Stimulated activated memory B cell treated with anti-CD40 and anti-IgM and Interleukin-4, amounts not matched to agents 10 μg/mL and 1 μg/mL and 100 μg/mL, for 72 hours (primary cell): Measurements from ENCODE around the gene ATP6V1G3.
"Not testable (repeated sequence)": the region's sequence is repeated elsewhere in the genome, so short reads cannot be mapped to it uniquely, and the experiment has no call there.

Experiments used
- ATAC-seq: fragments of 150-1000 bp; cut with Tn5 transposase; 2 replicates; pipeline ENCODE4 v1.10.0; 2021
- H3K27ac Mint-ChIP-seq: one replicate; pipeline ENCODE4 v1.8.0; 2022; ENCODE audit warnings: mild to moderate bottlenecking, mixed read lengths
- H3K27me3 Mint-ChIP-seq: one replicate; pipeline ENCODE4 v1.8.0; 2022; ENCODE audit warnings: mixed read lengths
- H3K36me3 Mint-ChIP-seq: one replicate; pipeline ENCODE4 v1.8.0; 2022; ENCODE audit warnings: mixed read lengths
- H3K4me1 Mint-ChIP-seq: one replicate; pipeline ENCODE4 v1.8.0; 2022; ENCODE audit warnings: mixed read lengths
- H3K4me3 Mint-ChIP-seq: one replicate; pipeline ENCODE4 v1.8.0; 2022; ENCODE audit warnings: mild to moderate bottlenecking, moderate library complexity, mixed read lengths
- H3K9me3 Mint-ChIP-seq: one replicate; pipeline ENCODE4 v1.8.0; 2022; ENCODE audit warnings: mixed read lengths

ATP6V1G3 gene

GRCh38 chr1:198495631-198496030, 44.8 kb downstream of the ATP6V1G3 start:
- no peak for ATAC-seq
- H3K9me3 Mint-ChIP-seq, result peaks cover 7% of the 10 kb centered on the region
- no peak overlapping the region for H3K4me3 Mint-ChIP-seq
- no peaks in the 10 kb centered on the region for H3K27me3 Mint-ChIP-seq
- peaks cover 17% of the 10 kb centered on the region for H3K4me1 Mint-ChIP-seq
- H3K27ac Mint-ChIP-seq, result no peak overlapping the region
- H3K36me3 Mint-ChIP-seq, result peaks cover 6% of the 10 kb centered on the region

- no peak overlapping the region for H3K4me3 Mint-ChIP-seq
- no peak overlapping the region for H3K27ac Mint-ChIP-seq
- ATAC-seq, result no peak
- peaks cover 3% of the 10 kb centered on the region for H3K9me3 Mint-ChIP-seq
- H3K36me3 Mint-ChIP-seq, result no peaks in the 10 kb centered on the region
- no peaks in the 10 kb centered on the region for H3K27me3 Mint-ChIP-seq
- H3K4me1 Mint-ChIP-seq, result peaks cover 10% of the 10 kb centered on the region
These were observed 45.8 kb downstream of the ATP6V1G3 start for GRCh38 chr1:198494658-198495103.

GRCh38 chr1:198494139-198494538, 46.3 kb downstream of the ATP6V1G3 start:
- H3K27me3 Mint-ChIP-seq, result no peaks in the 10 kb centered on the region
- ATAC-seq, result no peak
- H3K27ac Mint-ChIP-seq, result no peak overlapping the region
- H3K4me1 Mint-ChIP-seq, result peaks cover 9% of the 10 kb centered on the region
- H3K9me3 Mint-ChIP-seq, result peaks cover 3% of the 10 kb centered on the region
- no peaks in the 10 kb centered on the region for H3K36me3 Mint-ChIP-seq
- H3K4me3 Mint-ChIP-seq, result no peak overlapping the region

GRCh38 chr1:198493329-198493728, 47.2 kb downstream of the ATP6V1G3 start:
- H3K4me3 Mint-ChIP-seq, result no peak overlapping the region

GRCh38 chr1:198492872-198493271, 47.6 kb downstream of the ATP6V1G3 start:
- Mint-ChIP-seq H3K27me3 (no peaks in the 10 kb centered on the region), H3K4me3 (no peak overlapping the region), H3K4me1 (peaks cover 8% of the 10 kb centered on the region), H3K9me3 (peaks cover 3% of the 10 kb centered on the region), H3K36me3 (no peaks in the 10 kb centered on the region), H3K27ac (no peak overlapping the region)
- ATAC-seq, result no peak

More at GRCh38 chr1:198493329-198493728, 47.2 kb downstream of the ATP6V1G3 start:
- no peak for ATAC-seq
- H3K36me3 Mint-ChIP-seq, result no peaks in the 10 kb centered on the region
- no peaks in the 10 kb centered on the region for H3K27me3 Mint-ChIP-seq
- peaks cover 9% of the 10 kb centered on the region for H3K4me1 Mint-ChIP-seq
- peaks cover 3% of the 10 kb centered on the region for H3K9me3 Mint-ChIP-seq
- H3K27ac Mint-ChIP-seq, result no peak overlapping the region

GRCh38 chr1:198491596-198491995, 48.9 kb downstream of the ATP6V1G3 start:
- no peak overlapping the region for H3K4me3 Mint-ChIP-seq
- no peaks in the 10 kb centered on the region for H3K36me3 Mint-ChIP-seq
- no peak for ATAC-seq
- no peaks in the 10 kb centered on the region for H3K9me3 Mint-ChIP-seq
- no peak overlapping the region for H3K27ac Mint-ChIP-seq
- H3K4me1 Mint-ChIP-seq, result no peaks in the 10 kb centered on the region
- H3K27me3 Mint-ChIP-seq, result no peaks in the 10 kb centered on the region

GRCh38 chr1:198491028-198491427, 49.5 kb downstream of the ATP6V1G3 start:
- Mint-ChIP-seq H3K4me3 (no peak overlapping the region), H3K36me3 (no peaks in the 10 kb centered on the region), H3K9me3 (no peaks in the 10 kb centered on the region), H3K27ac (no peak overlapping the region), H3K27me3 (no peaks in the 10 kb centered on the region), H3K4me1 (no peaks in the 10 kb centered on the region)
- no peak for ATAC-seq

- no peaks in the 10 kb centered on the region for H3K4me1 Mint-ChIP-seq
- no peak for ATAC-seq
- H3K27me3 Mint-ChIP-seq, result no peaks in the 10 kb centered on the region
- no peaks in the 10 kb centered on the region for H3K9me3 Mint-ChIP-seq
- peak overlapping the region; percentile 16 for H3K27ac Mint-ChIP-seq
- no peaks in the 10 kb centered on the region for H3K36me3 Mint-ChIP-seq
- no peak overlapping the region for H3K4me3 Mint-ChIP-seq
These were observed 50.3 kb downstream of the ATP6V1G3 start for GRCh38 chr1:198490224-198490623.

- no peak overlapping the region for H3K4me3 Mint-ChIP-seq
- no peaks in the 10 kb centered on the region for H3K9me3 Mint-ChIP-seq
- no peak for ATAC-seq
- H3K36me3 Mint-ChIP-seq, result no peaks in the 10 kb centered on the region
- no peaks in the 10 kb centered on the region for H3K27me3 Mint-ChIP-seq
- H3K27ac Mint-ChIP-seq, result no peak overlapping the region
- H3K4me1 Mint-ChIP-seq, result no peaks in the 10 kb centered on the region
These were observed 53.6 kb downstream of the ATP6V1G3 start for GRCh38 chr1:198486903-198487302.

GRCh38 chr1:198483645-198484044, 56.8 kb downstream of the ATP6V1G3 start:
- H3K4me3 Mint-ChIP-seq, result no peak overlapping the region
- peaks cover 5% of the 10 kb centered on the region for H3K4me1 Mint-ChIP-seq
- ATAC-seq, result no peak
- H3K36me3 Mint-ChIP-seq, result no peaks in the 10 kb centered on the region
- no peaks in the 10 kb centered on the region for H3K9me3 Mint-ChIP-seq
- H3K27me3 Mint-ChIP-seq, result no peaks in the 10 kb centered on the region
- no peak overlapping the region for H3K27ac Mint-ChIP-seq

GRCh38 chr1:198483006-198483405, 57.5 kb downstream of the ATP6V1G3 start:
- no peak for ATAC-seq
- Mint-ChIP-seq H3K27me3 (no peaks in the 10 kb centered on the region), H3K4me3 (no peak overlapping the region), H3K4me1 (peaks cover 5% of the 10 kb centered on the region), H3K27ac (no peak overlapping the region), H3K9me3 (no peaks in the 10 kb centered on the region), H3K36me3 (no peaks in the 10 kb centered on the region)

- H3K4me3 Mint-ChIP-seq, result no peak overlapping the region
- no peak for ATAC-seq
- no peaks in the 10 kb centered on the region for H3K36me3 Mint-ChIP-seq
- peaks cover 5% of the 10 kb centered on the region for H3K4me1 Mint-ChIP-seq
- no peaks in the 10 kb centered on the region for H3K9me3 Mint-ChIP-seq
- H3K27ac Mint-ChIP-seq, result no peak overlapping the region
- no peaks in the 10 kb centered on the region for H3K27me3 Mint-ChIP-seq
These were observed 58.8 kb downstream of the ATP6V1G3 start for GRCh38 chr1:198481661-198482060.

- peaks cover 5% of the 10 kb centered on the region for H3K4me1 Mint-ChIP-seq
- ATAC-seq, result no peak
- H3K9me3 Mint-ChIP-seq, result no peaks in the 10 kb centered on the region
- peaks cover under 1% of the 10 kb centered on the region for H3K36me3 Mint-ChIP-seq
- H3K27me3 Mint-ChIP-seq, result no peaks in the 10 kb centered on the region
- no peak overlapping the region for H3K4me3 Mint-ChIP-seq
- H3K27ac Mint-ChIP-seq, result no peak overlapping the region
These were observed 59.6 kb downstream of the ATP6V1G3 start for GRCh38 chr1:198480876-198481275.

GRCh38 chr1:198477354-198477753, 63.1 kb downstream of the ATP6V1G3 start:
- not testable (repeated sequence) for H3K27ac Mint-ChIP-seq, H3K27me3 Mint-ChIP-seq, ATAC-seq, H3K9me3 Mint-ChIP-seq, H3K4me3 Mint-ChIP-seq, H3K36me3 Mint-ChIP-seq
- peaks cover 12% of the 10 kb centered on the region for H3K4me1 Mint-ChIP-seq
